Liver (tissue), 9 donors: ENCODE data around the gene YPEL5. TPM values are rescaled to one million over a fixed set of nuclear protein-coding genes. Genes with fewer than 3 reads are reported as not detected.
"Not testable (repeated sequence)": the region's sequence is repeated elsewhere in the genome, so short reads cannot be mapped to it uniquely, and the experiment has no call there.

Experiments
- DNase-seq: peaks from one replicate; pipeline ENCODE4 v3.0.0-alpha.2; 2017; ENCODE audit warnings: low spot score
- H3K27ac ChIP-seq, 2 donors: one replicate each; pipeline ENCODE4 v1.7.0; 2013; ENCODE audit warnings: inconsistent platforms in 2 of 2, low read length in 2 of 2, control low read depth in 1 of 2, low read depth in 1 of 2, mild to moderate bottlenecking in 1 of 2
- H3K27me3 ChIP-seq, 4 donors: one replicate each; pipeline versions ENCODE4 v1.6.1 to v1.7.0; 2013; ENCODE audit warnings: low read length in 3 of 4, inconsistent platforms in 1 of 4, mild to moderate bottlenecking in 1 of 4, moderate library complexity in 1 of 4; ENCODE audit not compliant: control insufficient read depth in 4 of 4, insufficient read depth in 4 of 4
- H3K36me3 ChIP-seq, 4 donors: one replicate each; pipeline versions ENCODE4 v1.6.1 to v1.7.0; 2013; ENCODE audit warnings: low read length in 3 of 4, mild to moderate bottlenecking in 3 of 4, low read depth in 1 of 4, moderate library complexity in 1 of 4; ENCODE audit not compliant: control insufficient read depth in 4 of 4, insufficient read depth in 3 of 4
- H3K4me1 ChIP-seq, 4 donors: one replicate each; pipeline versions ENCODE4 v1.6.1 to v1.7.0; 2013; ENCODE audit warnings: low read length in 3 of 4, mild to moderate bottlenecking in 3 of 4, moderate library complexity in 1 of 4; ENCODE audit not compliant: control insufficient read depth in 4 of 4, insufficient read depth in 4 of 4
- H3K4me3 ChIP-seq, 3 donors: one replicate each; pipeline versions ENCODE4 v1.6.1 to v1.7.0; 2013; ENCODE audit warnings: low read length in 3 of 3, control low read depth in 1 of 3, low read depth in 1 of 3, mild to moderate bottlenecking in 1 of 3
- H3K9ac ChIP-seq, 2 donors: one replicate each; pipeline ENCODE4 v1.7.0; 2013; ENCODE audit warnings: low read length in 2 of 2, mild to moderate bottlenecking in 2 of 2, moderate library complexity in 2 of 2, control low read depth in 1 of 2, low read depth in 1 of 2
- H3K9me3 ChIP-seq, 4 donors: one replicate each; pipeline versions ENCODE4 v1.6.1 to v1.7.0; 2013; ENCODE audit warnings: low read length in 3 of 4; ENCODE audit not compliant: control insufficient read depth in 4 of 4
- EGR1 ChIP-seq, 2 donors: IDR thresholded peaks; 2 replicates each; pipeline ENCODE4 v1.6.1; 2016 to 2018; ENCODE audit warnings: antibody characterized with exemption in 2 of 2, low read depth in 2 of 2
- FOXA1 ChIP-seq: IDR thresholded peaks from 2 replicates; pipeline ENCODE4 v1.6.1; 2016; ENCODE audit warnings: antibody characterized with exemption
- FOXA2 ChIP-seq: IDR thresholded peaks from 2 replicates; pipeline ENCODE4 v1.6.1; 2016; ENCODE audit warnings: antibody characterized with exemption
- GABPA ChIP-seq, 2 donors: IDR thresholded peaks in 1 of 2; conservative IDR thresholded peaks in 1 of 2; 2 replicates each; pipeline ENCODE4 v1.6.1; 2016; ENCODE audit warnings: antibody characterized with exemption in 2 of 2, mild to moderate bottlenecking in 1 of 2, moderate library complexity in 1 of 2
- HNF4A ChIP-seq, 2 donors: conservative IDR thresholded peaks; 2 replicates each; pipeline ENCODE4 v1.6.1; 2016; ENCODE audit warnings: antibody characterized with exemption in 2 of 2, mild to moderate bottlenecking in 2 of 2
- HNF4G ChIP-seq: IDR thresholded peaks from 2 replicates; pipeline ENCODE4 v1.6.1; 2016; ENCODE audit warnings: antibody characterized with exemption
- JUND ChIP-seq, 2 donors: IDR thresholded peaks; 2 replicates each; pipeline ENCODE4 v1.6.1; 2016; ENCODE audit warnings: antibody characterized with exemption in 2 of 2
- NR2F2 ChIP-seq: IDR thresholded peaks from 2 replicates; pipeline ENCODE4 v1.6.1; 2016; ENCODE audit warnings: antibody characterized with exemption
- RAD21 ChIP-seq, 2 donors: IDR thresholded peaks; 2 replicates each; pipeline ENCODE4 v1.6.1; 2016; ENCODE audit warnings: antibody characterized with exemption in 2 of 2, mild to moderate bottlenecking in 2 of 2
- RXRA ChIP-seq, 2 donors: IDR thresholded peaks; 2 replicates each; pipeline ENCODE4 v1.6.1; 2017 to 2018; ENCODE audit warnings: antibody characterized with exemption in 2 of 2, mild to moderate bottlenecking in 1 of 2
- SP1 ChIP-seq: IDR thresholded peaks from 2 replicates; pipeline ENCODE4 v1.6.1; 2018; ENCODE audit warnings: antibody characterized with exemption, mild to moderate bottlenecking
- TAF1 ChIP-seq: conservative IDR thresholded peaks from 2 replicates; pipeline ENCODE4 v1.6.1; 2016; ENCODE audit warnings: antibody characterized with exemption, mild to moderate bottlenecking
- YY1 ChIP-seq: IDR thresholded peaks from 2 replicates; pipeline ENCODE4 v1.6.1; 2016; ENCODE audit warnings: antibody characterized with exemption, mild to moderate bottlenecking
- WGBS: extraction: QIAGEN DNeasy Blood & Tissue Kit; methylation state at CpG from one replicate; pipeline ENCODE4 v1.1.7; 2013; 5-methylcytosine and 5-hydroxymethylcytosine counted together
- polyA plus RNA-seq, 2 donors: library from polyadenylated mRNA; stranded (reverse) in 1 of 2; unstranded in 1 of 2; fragments of 200-250 nt in 1 of 2; fragments of >200 nt in 1 of 2; fragmentation: Nextera tagmentation in 1 of 2; extraction: Ambion mirVana in 1 of 2; gene quantifications; one replicate each; pipeline versions ENCODE4 v1.2.1 to v1.2.3, GENCODE V29; 2013 to 2015
- total RNA-seq, 2 donors: library from RNA; depleted of rRNA; stranded (reverse); fragments of >200 nt; gene quantifications; one replicate each; pipeline ENCODE4 v1.2.3, GENCODE V29; 2014
- TF ChIP-seq, protein P1 (sequence below): IDR thresholded peaks from 2 replicates; pipeline ENCODE4 v1.6.1; 2016; ENCODE audit warnings: antibody characterized with exemption
- TF ChIP-seq, protein P2 (sequence below): IDR thresholded peaks from 2 replicates; pipeline ENCODE4 v1.6.1; 2016; ENCODE audit warnings: antibody characterized with exemption, mild to moderate bottlenecking
- TF ChIP-seq, protein P3 (sequence below): fragments of 150-350 bp; IDR thresholded peaks from 2 replicates; pipeline ENCODE4 v1.5.1; 2017; ENCODE audit warnings: improper control_type of control experiment, low read depth, low read length; ENCODE audit not compliant: missing input control
- TF ChIP-seq, protein P4 (sequence below): IDR thresholded peaks from 2 replicates; pipeline ENCODE4 v1.6.1; 2016; ENCODE audit warnings: antibody characterized with exemption
- TF ChIP-seq, protein P5 (sequence below): IDR thresholded peaks from 2 replicates; pipeline ENCODE4 v1.6.1; 2016; ENCODE audit warnings: antibody characterized with exemption
- donor health status: healthy.
- donor health status: healthy.
- donor health status: healthy.
- donor health status: healthy.
- donor health status: healthy.

The YPEL5 gene
- total and polyA plus RNA-seq, 4 donors: 20.4 to 62.8 (median 36.5) TPM

DNA sequence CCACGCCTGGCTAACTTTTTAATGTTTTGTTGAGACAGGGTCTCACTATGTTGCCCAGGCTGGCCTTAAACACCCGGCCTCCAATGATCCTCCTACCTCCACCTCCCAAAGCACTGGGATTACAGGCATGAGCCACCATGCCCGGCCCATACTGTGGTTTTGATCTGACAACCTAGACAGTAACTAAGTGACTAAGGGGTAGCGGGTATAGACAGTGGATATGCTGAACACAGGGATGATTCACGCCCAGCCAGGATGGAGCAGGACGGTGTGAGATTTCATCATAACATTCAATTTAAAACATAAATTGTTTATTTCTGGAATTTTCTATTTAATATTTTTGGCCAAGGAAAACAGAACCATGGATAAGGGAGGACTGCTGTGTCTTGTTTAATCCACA, 36.0 kb upstream of the YPEL5 start:
- DNase-seq: no peak
- WGBS: 92% methylated on average over 6 of the region's 6 CpGs
- no peak overlapping the region for H3K4me3 ChIP-seq
- H3K27me3 ChIP-seq: no peaks in the 10 kb centered on the region
- no peak overlapping the region for H3K9ac ChIP-seq
- no peaks in the 10 kb centered on the region for H3K36me3 ChIP-seq
- H3K27ac ChIP-seq: no peak overlapping the region
- no peaks in the 10 kb centered on the region for H3K4me1 ChIP-seq
- no peak for TF ChIP-seq HNF4A (conservative IDR thresholded peaks at IDR 0.05)
- TF ChIP-seq, protein P1, sequence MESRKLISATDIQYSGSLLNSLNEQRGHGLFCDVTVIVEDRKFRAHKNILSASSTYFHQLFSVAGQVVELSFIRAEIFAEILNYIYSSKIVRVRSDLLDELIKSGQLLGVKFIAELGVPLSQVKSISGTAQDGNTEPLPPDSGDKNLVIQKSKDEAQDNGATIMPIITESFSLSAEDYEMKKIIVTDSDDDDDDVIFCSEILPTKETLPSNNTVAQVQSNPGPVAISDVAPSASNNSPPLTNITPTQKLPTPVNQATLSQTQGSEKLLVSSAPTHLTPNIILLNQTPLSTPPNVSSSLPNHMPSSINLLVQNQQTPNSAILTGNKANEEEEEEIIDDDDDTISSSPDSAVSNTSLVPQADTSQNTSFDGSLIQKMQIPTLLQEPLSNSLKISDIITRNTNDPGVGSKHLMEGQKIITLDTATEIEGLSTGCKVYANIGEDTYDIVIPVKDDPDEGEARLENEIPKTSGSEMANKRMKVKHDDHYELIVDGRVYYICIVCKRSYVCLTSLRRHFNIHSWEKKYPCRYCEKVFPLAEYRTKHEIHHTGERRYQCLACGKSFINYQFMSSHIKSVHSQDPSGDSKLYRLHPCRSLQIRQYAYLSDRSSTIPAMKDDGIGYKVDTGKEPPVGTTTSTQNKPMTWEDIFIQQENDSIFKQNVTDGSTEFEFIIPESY: no peak
- TF ChIP-seq TAF1: no peak
- no peak for TF ChIP-seq SP1
- no peak for TF ChIP-seq RAD21 (IDR thresholded peaks at IDR 0.05)
- no peak for TF ChIP-seq EGR1 (IDR thresholded peaks at IDR 0.05; ENCODE audit: low read depth in 2 of 2)
- TF ChIP-seq, protein P2, sequence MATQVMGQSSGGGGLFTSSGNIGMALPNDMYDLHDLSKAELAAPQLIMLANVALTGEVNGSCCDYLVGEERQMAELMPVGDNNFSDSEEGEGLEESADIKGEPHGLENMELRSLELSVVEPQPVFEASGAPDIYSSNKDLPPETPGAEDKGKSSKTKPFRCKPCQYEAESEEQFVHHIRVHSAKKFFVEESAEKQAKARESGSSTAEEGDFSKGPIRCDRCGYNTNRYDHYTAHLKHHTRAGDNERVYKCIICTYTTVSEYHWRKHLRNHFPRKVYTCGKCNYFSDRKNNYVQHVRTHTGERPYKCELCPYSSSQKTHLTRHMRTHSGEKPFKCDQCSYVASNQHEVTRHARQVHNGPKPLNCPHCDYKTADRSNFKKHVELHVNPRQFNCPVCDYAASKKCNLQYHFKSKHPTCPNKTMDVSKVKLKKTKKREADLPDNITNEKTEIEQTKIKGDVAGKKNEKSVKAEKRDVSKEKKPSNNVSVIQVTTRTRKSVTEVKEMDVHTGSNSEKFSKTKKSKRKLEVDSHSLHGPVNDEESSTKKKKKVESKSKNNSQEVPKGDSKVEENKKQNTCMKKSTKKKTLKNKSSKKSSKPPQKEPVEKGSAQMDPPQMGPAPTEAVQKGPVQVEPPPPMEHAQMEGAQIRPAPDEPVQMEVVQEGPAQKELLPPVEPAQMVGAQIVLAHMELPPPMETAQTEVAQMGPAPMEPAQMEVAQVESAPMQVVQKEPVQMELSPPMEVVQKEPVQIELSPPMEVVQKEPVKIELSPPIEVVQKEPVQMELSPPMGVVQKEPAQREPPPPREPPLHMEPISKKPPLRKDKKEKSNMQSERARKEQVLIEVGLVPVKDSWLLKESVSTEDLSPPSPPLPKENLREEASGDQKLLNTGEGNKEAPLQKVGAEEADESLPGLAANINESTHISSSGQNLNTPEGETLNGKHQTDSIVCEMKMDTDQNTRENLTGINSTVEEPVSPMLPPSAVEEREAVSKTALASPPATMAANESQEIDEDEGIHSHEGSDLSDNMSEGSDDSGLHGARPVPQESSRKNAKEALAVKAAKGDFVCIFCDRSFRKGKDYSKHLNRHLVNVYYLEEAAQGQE: no peak
- TF ChIP-seq YY1: no peak
- TF ChIP-seq NR2F2: no peak
- no peaks in the 10 kb centered on the region for H3K9me3 ChIP-seq

DNA sequence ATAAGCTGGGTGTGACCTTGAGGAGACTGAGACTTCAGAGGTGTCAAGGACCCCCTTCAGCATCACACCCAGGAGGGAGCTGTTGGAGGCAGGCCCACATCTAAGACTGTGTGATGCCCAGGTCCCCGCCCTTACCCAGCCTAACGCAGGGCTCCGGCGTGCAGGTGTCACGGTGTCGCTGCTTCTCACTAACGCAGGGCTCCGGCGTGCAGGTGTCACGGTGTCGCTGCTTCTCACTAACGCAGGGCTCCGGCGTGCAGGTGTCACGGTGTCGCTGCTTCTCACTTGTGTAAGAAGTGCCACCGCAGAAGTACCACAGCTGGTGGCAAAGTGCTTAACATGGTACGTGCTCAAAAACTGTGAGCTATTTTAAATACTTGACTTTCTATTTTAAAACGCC, 35.6 kb upstream of the YPEL5 start:
- 87% methylated on average over 19 of the region's 19 CpGs for WGBS
- not testable (repeated sequence) for H3K27me3 ChIP-seq, H3K9ac ChIP-seq, DNase-seq, H3K27ac ChIP-seq, H3K36me3 ChIP-seq, H3K4me1 ChIP-seq, H3K9me3 ChIP-seq, H3K4me3 ChIP-seq

DNA sequence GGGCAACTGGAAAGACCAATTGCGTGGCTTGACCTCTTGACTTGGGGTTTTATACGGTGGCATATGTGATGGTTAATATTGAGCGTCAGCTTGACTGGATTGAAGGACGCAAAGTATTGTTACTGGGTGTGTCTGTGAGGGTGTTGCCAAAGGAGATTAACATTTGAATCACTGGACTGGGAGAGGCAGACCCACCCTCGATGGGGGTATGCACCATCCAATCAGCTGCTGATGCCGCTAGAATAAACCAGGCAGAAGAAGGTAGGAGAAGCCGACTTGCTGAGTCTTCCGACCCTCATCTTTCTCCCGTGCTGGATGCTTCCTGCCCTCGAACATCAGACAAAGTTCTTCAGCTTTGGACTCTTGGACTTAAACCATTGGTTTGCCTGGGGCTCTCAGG, 34.2 kb upstream of the YPEL5 start:
- H3K9ac ChIP-seq: no peak overlapping the region
- no peak for DNase-seq
- H3K9me3 ChIP-seq: no peaks in the 10 kb centered on the region
- no peak overlapping the region for H3K4me3 ChIP-seq
- no peak overlapping the region for H3K27ac ChIP-seq
- WGBS: 91% methylated on average over 10 of the region's 10 CpGs
- no peaks in the 10 kb centered on the region for H3K27me3 ChIP-seq
- no peaks in the 10 kb centered on the region for H3K36me3 ChIP-seq
- H3K4me1 ChIP-seq: no peaks in the 10 kb centered on the region
- TF ChIP-seq EGR1 (IDR thresholded peaks at IDR 0.05; ENCODE audit: low read depth in 2 of 2): no peak
- no peak for TF ChIP-seq GABPA (IDR thresholded peaks at IDR 0.05 in 1 of 2, conservative IDR thresholded peaks at IDR 0.05 in 1 of 2)
- TF ChIP-seq, protein P3, sequence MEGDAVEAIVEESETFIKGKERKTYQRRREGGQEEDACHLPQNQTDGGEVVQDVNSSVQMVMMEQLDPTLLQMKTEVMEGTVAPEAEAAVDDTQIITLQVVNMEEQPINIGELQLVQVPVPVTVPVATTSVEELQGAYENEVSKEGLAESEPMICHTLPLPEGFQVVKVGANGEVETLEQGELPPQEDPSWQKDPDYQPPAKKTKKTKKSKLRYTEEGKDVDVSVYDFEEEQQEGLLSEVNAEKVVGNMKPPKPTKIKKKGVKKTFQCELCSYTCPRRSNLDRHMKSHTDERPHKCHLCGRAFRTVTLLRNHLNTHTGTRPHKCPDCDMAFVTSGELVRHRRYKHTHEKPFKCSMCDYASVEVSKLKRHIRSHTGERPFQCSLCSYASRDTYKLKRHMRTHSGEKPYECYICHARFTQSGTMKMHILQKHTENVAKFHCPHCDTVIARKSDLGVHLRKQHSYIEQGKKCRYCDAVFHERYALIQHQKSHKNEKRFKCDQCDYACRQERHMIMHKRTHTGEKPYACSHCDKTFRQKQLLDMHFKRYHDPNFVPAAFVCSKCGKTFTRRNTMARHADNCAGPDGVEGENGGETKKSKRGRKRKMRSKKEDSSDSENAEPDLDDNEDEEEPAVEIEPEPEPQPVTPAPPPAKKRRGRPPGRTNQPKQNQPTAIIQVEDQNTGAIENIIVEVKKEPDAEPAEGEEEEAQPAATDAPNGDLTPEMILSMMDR: no peak
- TF ChIP-seq, protein P2: no peak
- no peak for TF ChIP-seq HNF4A (conservative IDR thresholded peaks at IDR 0.05)
- TF ChIP-seq FOXA1: no peak
- TF ChIP-seq YY1: no peak
- no peak for TF ChIP-seq FOXA2
- no peak for TF ChIP-seq RXRA (IDR thresholded peaks at IDR 0.05)
- TF ChIP-seq SP1: no peak
- no peak for TF ChIP-seq JUND (IDR thresholded peaks at IDR 0.05)
- no peak for TF ChIP-seq RAD21 (IDR thresholded peaks at IDR 0.05)
- TF ChIP-seq HNF4G: no peak
- TF ChIP-seq, protein P4, sequence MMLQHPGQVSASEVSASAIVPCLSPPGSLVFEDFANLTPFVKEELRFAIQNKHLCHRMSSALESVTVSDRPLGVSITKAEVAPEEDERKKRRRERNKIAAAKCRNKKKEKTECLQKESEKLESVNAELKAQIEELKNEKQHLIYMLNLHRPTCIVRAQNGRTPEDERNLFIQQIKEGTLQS: no peak
- TF ChIP-seq, protein P5, sequence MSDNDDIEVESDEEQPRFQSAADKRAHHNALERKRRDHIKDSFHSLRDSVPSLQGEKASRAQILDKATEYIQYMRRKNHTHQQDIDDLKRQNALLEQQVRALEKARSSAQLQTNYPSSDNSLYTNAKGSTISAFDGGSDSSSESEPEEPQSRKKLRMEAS: no peak
